ENCODE data around the gene TMEM117. TPM values are rescaled to one million over a fixed set of nuclear protein-coding genes. Genes with fewer than 3 reads are reported as not detected.

Gene TMEM117
- total RNA-seq, 1 donor from 2014 or later, result 35.3 TPM

DNA sequence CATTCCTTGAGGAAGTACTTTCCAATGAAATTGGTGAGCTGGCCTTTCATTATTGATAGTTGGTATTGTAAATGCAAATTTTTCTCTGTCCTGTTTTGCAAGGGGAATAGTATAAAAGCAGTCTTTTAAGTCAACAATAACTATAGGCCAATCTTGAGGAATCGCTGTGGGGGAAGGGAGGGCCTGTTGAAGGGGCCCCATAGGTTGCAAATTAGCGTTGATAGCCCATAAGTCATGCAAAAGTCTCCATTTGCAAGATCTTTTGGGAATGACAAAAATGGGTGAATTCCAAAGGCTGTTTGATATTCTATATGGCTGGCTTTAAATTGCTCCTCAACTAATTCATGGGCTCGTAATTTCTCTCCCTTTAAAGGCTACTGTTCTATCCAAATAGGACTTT lies 143.6 kb downstream of the TMEM117 start:
- no peak for TF ChIP-seq CTCF (IDR thresholded peaks at IDR 0.05; ENCODE audit: unreplicated experiment)
- H3K27ac Mint-ChIP-seq, result no peak overlapping the region

DNA sequence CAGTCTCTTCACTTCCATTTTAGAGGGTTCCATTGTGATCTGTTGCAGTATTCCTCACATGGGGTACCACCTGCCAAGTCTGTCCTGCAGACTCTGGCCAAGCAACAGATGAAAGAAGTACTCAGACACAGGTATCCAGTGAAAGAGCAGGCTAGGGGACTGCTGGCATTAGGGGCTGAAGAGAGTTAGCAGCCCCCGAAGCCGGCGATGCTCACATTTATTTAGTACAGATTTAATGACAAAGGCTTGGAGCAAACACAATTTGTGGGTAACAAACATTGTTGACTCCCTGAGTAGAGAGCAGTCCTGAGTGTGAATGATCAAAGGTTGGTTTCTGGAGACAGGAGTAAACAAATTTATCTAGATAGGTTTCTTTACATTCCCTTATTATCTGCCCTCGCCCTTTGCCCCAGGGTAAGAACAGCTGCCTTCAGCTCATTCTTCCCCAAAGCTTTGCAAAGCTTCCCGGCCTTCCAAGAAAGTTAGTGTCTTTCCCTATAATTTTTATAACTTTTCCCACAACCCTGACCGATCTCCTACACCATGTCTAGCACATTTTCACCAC lies 144.8 kb downstream of the TMEM117 start:
- no peak for TF ChIP-seq CTCF (IDR thresholded peaks at IDR 0.05; ENCODE audit: unreplicated experiment)
- H3K4me3 Mint-ChIP-seq, result no peak overlapping the region
- no peaks in the 10 kb centered on the region for H3K4me1 Mint-ChIP-seq
- peaks cover 50% of the 10 kb centered on the region for H3K9me3 Mint-ChIP-seq
- peaks cover 48% of the 10 kb centered on the region for H3K36me3 Mint-ChIP-seq
- DNase-seq (ENCODE audit: low spot score in 2 of 2, unreplicated experiment in 2 of 2), result no peak
- H3K27me3 Mint-ChIP-seq (ENCODE audit: low read depth), result no peaks in the 10 kb centered on the region
- no peak overlapping the region for H3K27ac Mint-ChIP-seq

More for the DNA sequence above, 143.6 kb downstream of the TMEM117 start:
- no peaks in the 10 kb centered on the region for H3K27me3 Mint-ChIP-seq (ENCODE audit: low read depth)
- H3K4me1 Mint-ChIP-seq, result no peaks in the 10 kb centered on the region
- H3K36me3 Mint-ChIP-seq, result peaks cover 54% of the 10 kb centered on the region
- H3K4me3 Mint-ChIP-seq, result no peak overlapping the region
- peaks cover 51% of the 10 kb centered on the region for H3K9me3 Mint-ChIP-seq
- DNase-seq (ENCODE audit: low spot score in 2 of 2, unreplicated experiment in 2 of 2), result no peak

DNA sequence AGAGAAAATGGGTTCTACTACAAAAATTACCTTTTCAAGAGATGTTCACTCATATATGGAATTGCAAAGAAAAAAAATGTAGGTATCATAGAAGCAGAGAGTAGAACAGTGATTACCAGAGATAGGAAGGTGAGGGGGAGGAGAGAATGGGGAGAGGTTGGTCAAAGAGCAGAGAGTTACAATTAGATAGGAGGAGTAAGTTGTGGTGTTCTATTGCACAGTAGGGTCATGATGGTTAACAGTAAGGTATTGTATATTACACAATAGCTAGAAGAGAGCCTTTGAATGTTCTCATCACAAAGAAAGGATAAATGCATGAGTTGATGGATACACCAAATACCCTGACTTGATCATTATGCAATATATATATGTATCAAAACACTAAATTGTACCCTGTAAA lies 145.8 kb downstream of the TMEM117 start:
- no peak overlapping the region for H3K4me3 Mint-ChIP-seq
- DNase-seq (ENCODE audit: low spot score in 2 of 2, unreplicated experiment in 2 of 2), result no peak
- no peaks in the 10 kb centered on the region for H3K4me1 Mint-ChIP-seq
- peaks cover 40% of the 10 kb centered on the region for H3K9me3 Mint-ChIP-seq
- no peak overlapping the region for H3K27ac Mint-ChIP-seq
- no peak for TF ChIP-seq CTCF (IDR thresholded peaks at IDR 0.05; ENCODE audit: unreplicated experiment)
- no peaks in the 10 kb centered on the region for H3K27me3 Mint-ChIP-seq (ENCODE audit: low read depth)
- peaks cover 39% of the 10 kb centered on the region for H3K36me3 Mint-ChIP-seq

GRCh38 chr12:43982544-43982943 lies 146.7 kb downstream of the TMEM117 start:
- peaks cover 35% of the 10 kb centered on the region for H3K9me3 Mint-ChIP-seq
- no peak overlapping the region for H3K4me3 Mint-ChIP-seq
- H3K27ac Mint-ChIP-seq, result no peak overlapping the region
- H3K27me3 Mint-ChIP-seq (ENCODE audit: low read depth), result no peaks in the 10 kb centered on the region
- H3K4me1 Mint-ChIP-seq, result no peaks in the 10 kb centered on the region
- TF ChIP-seq CTCF (IDR thresholded peaks at IDR 0.05; ENCODE audit: unreplicated experiment), result no peak
- peaks cover 32% of the 10 kb centered on the region for H3K36me3 Mint-ChIP-seq
- no peak for DNase-seq (ENCODE audit: low spot score in 2 of 2, unreplicated experiment in 2 of 2)

GRCh38 chr12:43988838-43989560 lies 153.1 kb downstream of the TMEM117 start:
- Mint-ChIP-seq H3K27ac (no peak overlapping the region), H3K9me3 (no peaks in the 10 kb centered on the region), H3K4me1 (peaks cover 19% of the 10 kb centered on the region), H3K4me3 (no peak overlapping the region), H3K36me3 (no peaks in the 10 kb centered on the region), H3K27me3 (ENCODE audit: low read depth) (no peaks in the 10 kb centered on the region)
- DNase-seq (ENCODE audit: low spot score in 2 of 2, unreplicated experiment in 2 of 2), result no peak
- no peak for TF ChIP-seq CTCF (IDR thresholded peaks at IDR 0.05; ENCODE audit: unreplicated experiment)
